ENCODE data around the gene PTS. TPM values are rescaled to one million over a fixed set of nuclear protein-coding genes. Genes with fewer than 3 reads are reported as not detected.

PTS gene
- total and polyA plus RNA-seq, 9 donors = 18.3 to 39.7 (median 26.3) TPM

DNA sequence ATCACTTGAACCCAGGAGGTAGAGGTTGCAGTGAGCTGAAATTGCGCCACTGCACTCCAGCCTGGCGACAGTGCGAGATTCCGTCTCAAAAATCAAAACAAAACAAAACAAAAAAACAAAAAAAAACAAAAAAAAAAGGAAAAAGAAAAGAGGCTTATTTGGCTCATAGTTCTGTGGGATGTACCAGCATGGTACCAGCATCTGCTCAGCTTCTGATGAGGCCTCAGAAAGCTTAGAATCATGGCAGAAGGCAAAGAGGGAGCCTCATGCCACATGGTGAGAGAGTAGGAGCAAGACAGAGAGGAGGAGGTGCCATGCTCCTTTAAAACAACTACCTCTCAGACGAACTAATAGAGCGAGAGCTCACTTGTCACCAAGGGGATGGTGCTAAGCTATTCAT is 10.6 kb upstream of the PTS start:
- TF ChIP-seq EP300 (IDR thresholded peaks at IDR 0.05) (no peak), POLR2A (IDR thresholded peaks at IDR 0.05) (no peak)
- TF ChIP-seq, protein P1, sequence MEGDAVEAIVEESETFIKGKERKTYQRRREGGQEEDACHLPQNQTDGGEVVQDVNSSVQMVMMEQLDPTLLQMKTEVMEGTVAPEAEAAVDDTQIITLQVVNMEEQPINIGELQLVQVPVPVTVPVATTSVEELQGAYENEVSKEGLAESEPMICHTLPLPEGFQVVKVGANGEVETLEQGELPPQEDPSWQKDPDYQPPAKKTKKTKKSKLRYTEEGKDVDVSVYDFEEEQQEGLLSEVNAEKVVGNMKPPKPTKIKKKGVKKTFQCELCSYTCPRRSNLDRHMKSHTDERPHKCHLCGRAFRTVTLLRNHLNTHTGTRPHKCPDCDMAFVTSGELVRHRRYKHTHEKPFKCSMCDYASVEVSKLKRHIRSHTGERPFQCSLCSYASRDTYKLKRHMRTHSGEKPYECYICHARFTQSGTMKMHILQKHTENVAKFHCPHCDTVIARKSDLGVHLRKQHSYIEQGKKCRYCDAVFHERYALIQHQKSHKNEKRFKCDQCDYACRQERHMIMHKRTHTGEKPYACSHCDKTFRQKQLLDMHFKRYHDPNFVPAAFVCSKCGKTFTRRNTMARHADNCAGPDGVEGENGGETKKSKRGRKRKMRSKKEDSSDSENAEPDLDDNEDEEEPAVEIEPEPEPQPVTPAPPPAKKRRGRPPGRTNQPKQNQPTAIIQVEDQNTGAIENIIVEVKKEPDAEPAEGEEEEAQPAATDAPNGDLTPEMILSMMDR (IDR thresholded peaks at IDR 0.05) = no peak
- H3K9me3 ChIP-seq = no peaks in the 10 kb centered on the region
- no peaks in the 10 kb centered on the region for H3K27me3 ChIP-seq
- H3K27ac ChIP-seq = no peak overlapping the region
- H3K36me3 ChIP-seq = no peaks in the 10 kb centered on the region
- H3K4me3 ChIP-seq = no peak overlapping the region
- 87 to 91% (median 87%) methylated on average over 6 of the region's 6 CpGs for WGBS, 3 donors
- DNase-seq = no peak
- intact Hi-C loops (cut with DNase I) = loop anchor here in 2 of 4 donors (5.0 to 10.0 kb wide), 2 partner anchors 67 to 1079 kb away; no protein-coding TSS in a partner anchor
- H3K4me1 ChIP-seq (ENCODE audit: insufficient read depth) = no peaks in the 10 kb centered on the region

DNA sequence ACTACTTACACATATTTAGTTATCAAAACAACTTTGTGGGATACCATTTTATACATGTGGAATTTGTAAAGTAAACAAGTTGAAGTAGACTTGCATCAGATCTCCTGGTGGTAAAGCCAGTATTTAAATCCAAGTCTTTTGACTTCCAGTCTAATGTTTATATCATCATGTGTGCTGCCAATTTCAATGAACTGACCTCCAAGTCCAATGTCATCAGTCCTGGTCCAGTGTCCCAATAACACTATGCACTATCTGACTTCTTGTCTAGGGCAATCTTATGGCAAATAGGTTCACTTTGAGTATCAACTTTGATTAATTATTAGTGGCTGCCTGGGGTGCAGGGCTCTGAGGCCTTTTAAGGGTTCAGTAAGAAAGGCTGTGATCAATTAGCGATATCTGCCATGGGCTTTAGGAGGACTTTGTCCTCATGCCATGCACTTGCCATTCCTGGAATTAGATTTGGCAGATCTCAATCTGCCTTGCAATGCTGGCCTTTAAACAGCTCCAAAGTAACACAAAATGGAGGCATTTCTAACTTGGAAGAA is 9.6 kb upstream of the PTS start:
- Histone ChIP-seq H3K27me3 (no peaks in the 10 kb centered on the region), H3K4me3 (no peak overlapping the region), H3K27ac (no peak overlapping the region), H3K4me1 (ENCODE audit: insufficient read depth) (no peaks in the 10 kb centered on the region), H3K9me3 (no peaks in the 10 kb centered on the region), H3K36me3 (no peaks in the 10 kb centered on the region)
- TF ChIP-seq EP300 (IDR thresholded peaks at IDR 0.05) = no peak
- no peak for TF ChIP-seq POLR2A (IDR thresholded peaks at IDR 0.05)
- TF ChIP-seq, protein P1 (IDR thresholded peaks at IDR 0.05) = no peak
- intact Hi-C loops (cut with DNase I) = loop anchor here in 2 of 4 donors (5.0 to 10.0 kb wide), 2 partner anchors 66 to 1078 kb away; no protein-coding TSS in a partner anchor
- no peak for DNase-seq
- WGBS, 3 donors = 100% methylated on average over 1 of the region's 1 CpG

DNA sequence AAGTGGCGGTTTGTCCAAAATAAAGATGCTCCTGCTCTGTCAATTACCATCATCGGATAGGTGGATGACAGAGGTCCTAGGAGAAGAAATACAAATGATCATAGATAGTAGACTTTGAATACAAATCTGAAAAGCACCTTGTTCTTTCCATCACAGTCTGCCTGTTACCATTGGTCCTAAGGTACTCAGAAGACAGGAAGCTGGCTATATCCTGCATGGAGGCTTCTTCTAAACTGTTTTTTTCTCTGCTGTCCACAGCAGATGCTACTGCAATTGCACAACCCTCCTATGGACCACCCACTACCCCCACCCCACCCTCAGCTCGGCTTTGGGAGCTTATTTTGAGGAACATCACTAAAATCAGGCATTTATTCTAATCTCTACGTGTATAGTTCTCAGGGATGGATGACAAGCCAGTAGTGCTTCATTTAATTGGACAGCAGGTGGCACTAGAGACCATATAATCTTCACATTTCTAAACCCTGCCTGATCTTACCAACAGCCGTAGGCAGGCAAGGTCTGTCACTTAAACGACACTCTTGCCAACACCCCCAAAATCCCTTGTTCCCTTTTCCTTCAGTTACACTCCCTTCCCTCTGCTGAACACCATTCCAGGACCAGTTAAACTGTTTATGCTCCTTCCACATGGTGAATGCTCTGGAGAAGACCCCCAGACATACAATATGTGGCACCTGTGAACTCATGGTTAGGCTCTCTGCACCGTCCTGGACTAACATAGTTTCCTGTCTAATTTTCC is 6.6 kb upstream of the PTS start:
- peak in 4 of 5 donors; percentile 12 to 43 (median 24) for DNase-seq
- H3K36me3 ChIP-seq = no peaks in the 10 kb centered on the region

DNA sequence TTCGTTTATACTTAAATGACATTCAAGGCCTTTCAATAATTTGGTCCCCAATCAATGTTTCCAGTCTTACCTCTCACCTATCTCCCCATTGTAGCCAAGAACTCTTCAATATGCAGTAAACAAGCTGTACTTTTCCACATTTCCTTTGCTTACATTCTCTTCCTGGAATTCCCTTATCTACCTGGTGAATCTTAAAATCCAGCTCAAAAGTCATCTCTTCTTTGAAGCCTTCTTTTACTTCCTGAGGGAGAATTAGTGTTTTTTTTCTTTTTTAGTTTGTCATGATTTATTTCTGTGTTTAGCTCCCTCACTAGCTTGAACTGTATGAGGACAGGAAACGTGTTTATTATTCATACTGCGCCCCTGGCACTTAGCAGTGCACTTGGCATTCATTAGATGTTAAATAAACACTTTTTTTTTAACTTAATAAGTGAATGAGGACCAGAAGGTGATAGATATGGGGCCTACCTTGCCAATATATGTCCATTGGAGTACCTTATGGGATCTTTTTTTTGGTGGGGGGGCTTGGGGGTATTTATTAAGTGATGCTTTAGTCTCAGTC is 4.9 kb upstream of the PTS start:
- WGBS, 3 donors = 58 to 65% (median 60%) methylated on average over 3 of the region's 3 CpGs
- Histone ChIP-seq H3K27me3 (no peaks in the 10 kb centered on the region), H3K4me1 (ENCODE audit: insufficient read depth) (no peaks in the 10 kb centered on the region), H3K4me3 (no peak overlapping the region), H3K36me3 (no peaks in the 10 kb centered on the region), H3K9me3 (no peaks in the 10 kb centered on the region), H3K27ac (no peak overlapping the region)
- TF ChIP-seq POLR2A (IDR thresholded peaks at IDR 0.05) (no peak), EP300 (IDR thresholded peaks at IDR 0.05) (no peak)
- TF ChIP-seq, protein P1 (IDR thresholded peaks at IDR 0.05) = no peak
- DNase-seq = no peak
- intact Hi-C loops (cut with DNase I) = loop anchor here in 2 of 4 donors (2.0 to 5.0 kb wide), 2 partner anchors 56 to 57 kb away; no protein-coding TSS in a partner anchor

More for the DNA sequence above, 6.6 kb upstream of the PTS start:
- 32 to 33% (median 32%) methylated on average over 7 of the region's 7 CpGs for WGBS, 3 donors
- TF ChIP-seq POLR2A (IDR thresholded peaks at IDR 0.05) = no peak
- TF ChIP-seq, protein P1 (IDR thresholded peaks at IDR 0.05) = peak; percentile 59 to 79 (median 78)
- intact Hi-C loops (cut with DNase I) = loop anchor here (2.0 to 10.0 kb wide), 5 partner anchors 58 to 1075 kb away; no protein-coding TSS in a partner anchor
- Histone ChIP-seq H3K27ac (no peak overlapping the region), H3K27me3 (no peaks in the 10 kb centered on the region), H3K4me3 (no peak overlapping the region), H3K9me3 (no peaks in the 10 kb centered on the region), H3K4me1 (ENCODE audit: insufficient read depth) (no peaks in the 10 kb centered on the region)
